Coronary artery (tissue), 2 donors: ENCODE results near the gene NHLRC4.

ENCODE experiments used
- DNase-seq: peaks from one replicate; pipeline ENCODE4 v3.0.0-alpha.2; 2017; ENCODE audit warnings: low spot score
- H3K27ac ChIP-seq, 2 donors: fragments of 200-600 bp; sonication (generic); one replicate each; pipeline ENCODE4 v1.5.1; 2016 to 2019
- H3K4me3 ChIP-seq: fragments of 200-600 bp; sonication (generic); 2 replicates; pipeline ENCODE4 v1.5.1; 2016; ENCODE audit warnings: mild to moderate bottlenecking, moderate library complexity
- TF ChIP-seq, protein P1 (sequence below): fragments of 200-600 bp; sonication (generic); IDR thresholded peaks from one replicate; pipeline ENCODE4 v1.5.1; 2019; ENCODE audit warnings: antibody characterized with exemption

Gene NHLRC4

DNA sequence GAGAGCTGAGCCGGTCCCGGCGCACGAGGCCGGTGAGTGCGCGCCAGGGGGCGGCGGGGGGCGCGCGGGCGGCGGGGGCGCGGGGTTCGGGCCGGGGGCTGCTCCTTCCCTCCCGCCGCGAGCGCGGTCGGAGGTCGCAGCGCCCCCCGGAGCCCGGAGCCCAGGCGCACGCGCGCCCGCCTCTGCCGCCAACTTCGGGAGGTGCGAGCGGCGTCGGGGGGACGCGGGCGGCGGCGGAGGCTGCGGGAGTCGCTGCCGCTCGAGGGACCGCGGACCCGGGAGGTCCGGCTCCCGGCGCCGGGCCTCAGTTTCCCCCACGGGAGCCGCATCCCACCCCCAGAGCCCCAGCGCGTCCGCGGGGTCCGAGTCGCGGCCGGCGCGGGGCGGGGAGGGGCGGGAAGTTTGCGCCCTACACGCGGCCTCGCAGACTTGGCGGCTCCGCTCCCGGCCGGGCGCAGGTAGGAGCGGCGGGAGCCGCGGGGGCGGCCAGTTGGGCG lies 6.6 kb upstream of the NHLRC4 start, which contains the start of gene PRR35:
Gene PRR35 (plus strand): TSS at position 191 of the 497 bp plus-strand sequence. CDS start 2,901 bp downstream, outside the sequence.
- DNase-seq, result no peak
- TF ChIP-seq, protein P1, sequence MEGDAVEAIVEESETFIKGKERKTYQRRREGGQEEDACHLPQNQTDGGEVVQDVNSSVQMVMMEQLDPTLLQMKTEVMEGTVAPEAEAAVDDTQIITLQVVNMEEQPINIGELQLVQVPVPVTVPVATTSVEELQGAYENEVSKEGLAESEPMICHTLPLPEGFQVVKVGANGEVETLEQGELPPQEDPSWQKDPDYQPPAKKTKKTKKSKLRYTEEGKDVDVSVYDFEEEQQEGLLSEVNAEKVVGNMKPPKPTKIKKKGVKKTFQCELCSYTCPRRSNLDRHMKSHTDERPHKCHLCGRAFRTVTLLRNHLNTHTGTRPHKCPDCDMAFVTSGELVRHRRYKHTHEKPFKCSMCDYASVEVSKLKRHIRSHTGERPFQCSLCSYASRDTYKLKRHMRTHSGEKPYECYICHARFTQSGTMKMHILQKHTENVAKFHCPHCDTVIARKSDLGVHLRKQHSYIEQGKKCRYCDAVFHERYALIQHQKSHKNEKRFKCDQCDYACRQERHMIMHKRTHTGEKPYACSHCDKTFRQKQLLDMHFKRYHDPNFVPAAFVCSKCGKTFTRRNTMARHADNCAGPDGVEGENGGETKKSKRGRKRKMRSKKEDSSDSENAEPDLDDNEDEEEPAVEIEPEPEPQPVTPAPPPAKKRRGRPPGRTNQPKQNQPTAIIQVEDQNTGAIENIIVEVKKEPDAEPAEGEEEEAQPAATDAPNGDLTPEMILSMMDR, result no peak
- H3K4me3 ChIP-seq, result peak within 1 kb of the TSS; percentile 50
- H3K27ac ChIP-seq, result no peak within 1 kb of the TSS

DNA sequence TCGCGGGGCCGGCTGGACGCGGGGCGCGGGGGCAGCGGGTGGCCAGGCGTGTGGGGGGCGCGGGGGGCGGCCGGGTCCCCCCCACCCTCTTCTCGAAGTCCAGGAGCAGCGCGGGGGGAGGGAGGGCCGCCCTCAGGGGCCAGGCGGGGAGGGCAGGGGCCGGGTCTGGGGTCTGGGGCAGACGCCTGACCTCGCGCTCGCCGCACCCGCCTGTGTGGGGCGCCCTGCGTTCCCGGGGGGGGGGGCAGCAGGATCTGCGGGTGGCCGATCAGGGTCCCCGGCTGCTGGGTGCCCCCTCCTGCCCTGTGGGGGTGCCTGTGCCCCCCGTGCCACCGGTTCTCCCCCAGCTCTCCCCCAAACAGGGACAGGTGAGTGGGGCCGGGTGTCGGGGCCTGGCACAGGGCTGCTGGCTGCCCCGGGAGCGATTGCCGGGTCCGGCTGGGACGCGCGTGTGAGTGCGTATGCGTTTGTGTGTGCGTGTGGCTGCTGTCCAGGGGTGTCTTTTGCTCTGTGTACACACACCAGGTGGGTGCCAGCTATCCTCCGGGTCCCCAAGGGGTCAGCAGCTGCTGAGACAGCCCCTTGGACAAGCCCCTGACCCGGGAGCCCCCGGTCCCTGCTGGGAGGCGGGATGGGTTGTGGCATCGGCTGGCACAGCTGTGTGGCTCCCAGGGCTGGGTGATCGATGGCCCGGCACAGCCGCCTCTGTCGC lies 5.9 kb upstream of the NHLRC4 start:
- DNase-seq, result no peak
- Histone ChIP-seq H3K4me3 (no peak overlapping the region), H3K27ac (no peak overlapping the region)
- TF ChIP-seq, protein P1, result no peak

DNA sequence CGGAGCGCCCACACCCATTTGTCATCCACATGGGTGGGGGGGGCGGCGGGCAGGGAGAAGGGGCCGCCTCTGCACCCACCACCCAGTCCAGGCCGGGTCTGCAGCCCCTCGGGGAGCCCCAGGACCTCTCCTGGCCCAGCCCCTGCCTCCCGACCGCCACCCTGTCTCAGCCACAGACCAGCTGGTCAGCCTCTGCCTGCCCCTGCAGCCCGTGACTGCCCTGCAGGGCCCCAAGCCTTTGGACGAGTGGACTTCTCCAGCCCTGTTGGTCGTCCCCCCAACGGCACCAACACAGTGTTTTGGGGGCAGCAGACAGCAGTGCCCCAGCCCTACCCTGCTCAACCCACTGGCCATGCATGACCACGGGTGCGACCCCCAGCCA lies 5.4 kb upstream of the NHLRC4 start:
- H3K27ac ChIP-seq, result no peak overlapping the region
- DNase-seq, result no peak
- no peak overlapping the region for H3K4me3 ChIP-seq
- TF ChIP-seq, protein P1, result no peak

DNA sequence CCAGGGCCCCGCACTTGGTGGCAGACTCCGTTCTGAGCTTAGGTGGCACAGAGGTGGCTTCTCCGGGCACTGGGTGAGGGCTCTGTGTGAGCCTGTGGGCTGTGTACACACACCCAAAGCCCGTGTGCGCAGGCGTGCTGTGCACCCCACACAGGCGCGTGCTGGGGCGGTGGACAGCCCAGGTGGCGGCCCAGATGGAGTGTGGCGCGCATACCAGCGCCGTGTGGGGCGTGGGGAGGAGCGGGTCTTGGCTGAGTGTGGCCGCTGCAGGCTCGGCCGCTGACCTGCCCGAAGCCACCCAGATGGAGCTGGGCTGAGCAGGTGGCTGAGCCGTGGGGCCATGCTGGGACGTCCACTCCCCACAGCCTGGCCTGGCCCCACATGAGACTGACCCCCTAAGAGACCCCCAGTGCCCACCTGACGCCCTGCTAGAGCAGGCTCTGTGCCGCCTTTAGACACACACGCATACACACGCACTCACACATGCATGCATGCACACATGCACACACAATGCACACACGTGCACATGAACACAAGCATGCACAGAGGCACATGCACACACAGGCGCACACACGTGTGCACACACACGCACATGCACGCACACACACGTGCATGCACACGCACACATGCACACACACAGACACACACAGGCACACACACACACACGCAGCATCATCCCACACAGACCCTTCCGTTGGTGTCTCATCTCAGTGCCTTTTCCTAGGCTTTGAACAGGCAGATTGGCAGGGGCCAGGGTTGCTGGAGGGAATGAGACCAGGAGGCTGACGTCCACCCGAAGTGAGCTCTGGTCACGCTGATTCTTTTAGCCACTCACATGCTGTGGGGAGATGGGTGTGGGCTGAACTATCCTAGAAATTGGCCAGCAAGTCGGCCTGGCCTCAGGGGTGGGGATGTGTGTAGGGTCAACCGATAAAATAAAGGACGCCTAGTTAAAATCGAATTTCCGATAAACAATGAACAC lies 4.6 kb upstream of the NHLRC4 start:
- TF ChIP-seq, protein P1, result no peak
- Histone ChIP-seq H3K27ac (no peak overlapping the region), H3K4me3 (no peak overlapping the region)
- no peak for DNase-seq

DNA sequence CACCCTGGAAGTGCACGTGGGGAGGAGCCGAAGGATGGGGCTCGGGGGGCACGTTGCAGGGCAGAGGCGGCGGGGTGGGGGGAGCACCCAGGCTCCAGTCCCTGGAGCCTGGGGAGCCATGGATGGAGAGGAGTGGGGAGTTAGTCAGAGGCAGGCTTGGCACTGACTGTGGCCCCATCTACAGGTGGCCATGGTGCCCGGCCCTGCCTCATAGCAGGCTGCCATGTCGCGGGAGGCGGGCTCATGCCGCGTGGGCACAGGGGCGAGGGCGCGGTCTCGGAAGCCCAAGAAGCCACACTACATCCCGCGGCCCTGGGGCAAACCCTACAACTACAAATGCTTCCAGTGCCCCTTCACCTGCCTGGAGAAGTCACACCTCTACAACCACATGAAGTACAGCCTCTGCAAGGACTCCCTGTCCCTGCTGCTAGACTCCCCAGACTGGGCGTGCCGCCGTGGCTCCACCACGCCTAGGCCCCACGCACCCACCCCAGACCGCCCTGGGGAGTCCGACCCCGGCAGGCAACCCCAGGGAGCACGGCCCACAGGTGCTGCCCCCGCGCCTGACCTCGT lies 3.6 kb upstream of the NHLRC4 start:
- Histone ChIP-seq H3K4me3 (no peak overlapping the region), H3K27ac (no peak overlapping the region)
- TF ChIP-seq, protein P1, result no peak
- no peak for DNase-seq

DNA sequence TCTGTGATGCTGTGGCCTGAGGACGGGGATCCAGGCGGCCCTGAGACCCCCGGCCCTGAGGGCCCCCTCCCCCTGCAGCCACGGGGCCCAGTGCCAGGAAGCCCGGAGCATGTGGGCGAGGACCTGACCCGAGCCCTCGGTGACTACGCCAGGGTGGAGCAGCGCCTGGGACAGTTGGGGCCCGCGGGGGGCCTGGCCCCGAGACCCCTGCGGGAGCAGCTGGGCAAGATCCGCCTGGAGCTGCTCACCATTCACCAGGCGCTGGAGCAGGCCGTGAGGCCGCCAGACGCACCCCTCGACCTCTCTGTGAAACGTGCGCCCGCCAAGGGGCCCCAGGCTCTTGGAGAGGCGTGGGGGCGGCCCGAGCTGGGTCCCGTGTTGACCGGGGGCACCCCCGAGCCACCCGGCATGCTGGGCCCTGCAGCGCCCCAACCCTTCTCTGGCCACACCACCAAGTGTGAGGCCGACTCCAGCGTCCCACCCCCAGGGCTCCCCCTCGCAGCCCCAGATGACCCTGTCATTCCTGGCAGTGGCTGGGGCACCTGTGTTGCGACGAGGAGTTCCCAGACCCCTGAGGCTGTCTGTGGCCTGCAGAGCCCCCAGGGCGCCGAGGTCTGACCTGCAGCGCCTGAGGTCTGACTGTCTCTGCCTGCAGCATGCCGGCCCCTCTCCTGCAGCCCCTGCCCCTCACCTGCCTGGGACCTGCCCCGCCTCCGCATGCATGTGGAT lies 2.0 kb upstream of the NHLRC4 start:
- no peak overlapping the region for H3K27ac ChIP-seq
- no peak for DNase-seq
- TF ChIP-seq, protein P1, result no peak

More for the DNA sequence above, 2.0 kb upstream of the NHLRC4 start:
- no peak overlapping the region for H3K4me3 ChIP-seq
